ENCODE data around the gene TNNI2. TPM values are rescaled to one million over a fixed set of nuclear protein-coding genes. Genes with fewer than 3 reads are reported as not detected.

Gene TNNI2
- total and polyA plus RNA-seq, 7 experiments from 2014 or later = 0.46 to 8.8 (median 0.61) TPM; not detected in 4

GRCh38 chr11:1889941-1890855 lies 51.4 kb downstream of the TNNI2 start:
- H3K9me3 ChIP-seq (ENCODE audit: control insufficient read depth in 2 of 3, low read length in 3 of 3) = no peaks in the 10 kb centered on the region
- intact Hi-C loops (cut with micrococcal nuclease) = loop anchor here (1.0 to 2.0 kb wide), 2 partner anchors 37 kb away; partner anchors contain the start of gene LSP1 (in 2 of the 2)
- Mint-ChIP-seq H3K4me1 (peaks cover 18 to 57% (median 41%) of the 10 kb centered on the region in 7 donors), H3K4me3 (peak overlapping the region; percentile 65 to 91 (median 82)), H3K27ac (peak overlapping the region; percentile 44 to 84 (median 78)), H3K27me3 (no peaks in the 10 kb centered on the region), H3K36me3 (peaks cover 0 to 29% (median 0%) of the 10 kb centered on the region in 5 donors), H3K9me3 (peaks cover 0 to 8% (median 0%) of the 10 kb centered on the region in 11 donors)
- H3K4me3 ChIP-seq (ENCODE audit: low read length) = peak overlapping the region; percentile 61
- ChIA-PET POLR2A (interaction anchor here (0.5 to 5.4 kb wide), 10 partner anchors 16 to 121 kb away, joined by 3 to 41 read pairs (median 4); partner anchors contain the start of gene LSP1), CTCF (interaction anchor here (0.6 to 1.7 kb wide), 7 partner anchors 8 to 285 kb away, joined by 3 to 5 read pairs (median 3); no protein-coding TSS in a partner anchor)
- H3K4me1 ChIP-seq (ENCODE audit: control insufficient read depth in 2 of 2, insufficient read depth in 2 of 2, low read length in 2 of 2) = peaks cover 33 to 34% of the 10 kb centered on the region in 2 donors
- H3K36me3 ChIP-seq (ENCODE audit: control insufficient read depth in 2 of 3, insufficient read depth in 3 of 3, low read length in 3 of 3) = peaks cover 4 to 36% (median 10%) of the 10 kb centered on the region in 3 experiments
- ATAC-seq (no peak), DNase-seq (peak in 5 of 9 donors; percentile 24 to 37 (median 35))
- no peaks in the 10 kb centered on the region for H3K27me3 ChIP-seq (ENCODE audit: control insufficient read depth in 2 of 2, insufficient read depth in 2 of 2, low read length in 2 of 2)
- H3K27ac ChIP-seq (ENCODE audit: low read depth, low read length) = peak overlapping the region; percentile 73

Small RNA genes lying within 50 kb of the gene (microRNA-seq; reads per million reads assigned to microRNA genes)
- gene MIR4298 (ENCODE audit: borderline microRNAs expressed) (not detected), gene MIR7847 (ENCODE audit: borderline microRNAs expressed) (not detected)

Other genes starting within 250 kb of the TNNI2 start
- gene KRTAP5-2, start 240.7 kb upstream of the TNNI2 start, total RNA-seq = not detected
- not detected for gene KRTAP5-2, start 240.7 kb upstream of the TNNI2 start, polyA plus RNA-seq
- gene KRTAP5-3, start 230.5 kb upstream of the TNNI2 start, total RNA-seq = not detected
- gene KRTAP5-3, start 230.5 kb upstream of the TNNI2 start, polyA plus RNA-seq = not detected
- not detected for gene KRTAP5-4, start 216.8 kb upstream of the TNNI2 start, total RNA-seq
- gene KRTAP5-4, start 216.8 kb upstream of the TNNI2 start, polyA plus RNA-seq = not detected
- not detected for gene KRTAP5-5, start 209.2 kb upstream of the TNNI2 start, total RNA-seq
- gene KRTAP5-5, start 209.2 kb upstream of the TNNI2 start, polyA plus RNA-seq = not detected
- gene KRTAP5-6, start 141.8 kb upstream of the TNNI2 start, total RNA-seq = not detected
- gene KRTAP5-6, start 141.8 kb upstream of the TNNI2 start, polyA plus RNA-seq = not detected
- 10 to 100 TPM in 1 of 5 experiments, 1 to 10 TPM in 4; 1.4 to 16.0 (median 2.1) TPM for gene IFITM10, start 88.4 kb upstream of the TNNI2 start, total RNA-seq
- not detected for gene IFITM10, start 88.4 kb upstream of the TNNI2 start, polyA plus RNA-seq
- gene CTSD, start 75.1 kb upstream of the TNNI2 start, total RNA-seq = 100 to 1,000 TPM; 103 to 378 (median 186) TPM
- 100 to 1,000 TPM; 183 to 218 TPM for gene CTSD, start 75.1 kb upstream of the TNNI2 start, polyA plus RNA-seq
- not detected for gene SYT8, start 4.0 kb upstream of the TNNI2 start, total RNA-seq
- not detected for gene SYT8, start 4.0 kb upstream of the TNNI2 start, polyA plus RNA-seq
- gene LSP1, start 14.1 kb downstream of the TNNI2 start, total RNA-seq = 100 to 1,000 TPM; 248 to 578 (median 289) TPM
- gene LSP1, start 14.1 kb downstream of the TNNI2 start, polyA plus RNA-seq = 100 to 1,000 TPM; 295 to 394 TPM
- gene PRR33, start 52.9 kb downstream of the TNNI2 start, total RNA-seq = under 1 TPM in 2 of 5 experiments, not detected in 3; 0.07 to 0.10 TPM
- gene PRR33, start 52.9 kb downstream of the TNNI2 start, polyA plus RNA-seq = under 1 TPM in 1 of 2 donors, not detected in 1; 0.17 TPM
- gene TNNT3, start 80.7 kb downstream of the TNNI2 start, total RNA-seq = 10 to 100 TPM in 4 of 5 experiments, 1 to 10 TPM in 1; 9.8 to 37.1 (median 19.7) TPM
- gene TNNT3, start 80.7 kb downstream of the TNNI2 start, polyA plus RNA-seq = under 1 TPM in 1 of 2 donors, not detected in 1; 0.31 TPM
- 10 to 100 TPM; 43.8 to 54.8 (median 50.4) TPM for gene MRPL23, start 108.4 kb downstream of the TNNI2 start, total RNA-seq
- gene MRPL23, start 108.4 kb downstream of the TNNI2 start, polyA plus RNA-seq = 10 to 100 TPM; 11.3 to 17.0 TPM
- gene H19, start 158.9 kb downstream of the TNNI2 start, total RNA-seq = under 1 TPM in 2 of 5 experiments, not detected in 3; 0.29 to 0.44 TPM
- not detected for gene H19, start 158.9 kb downstream of the TNNI2 start, polyA plus RNA-seq

Data from naive thymus-derived CD4-positive, alpha-beta T cell (primary cell).